ENCODE data around the gene SMTN. TPM values are rescaled to one million over a fixed set of nuclear protein-coding genes. Genes with fewer than 3 reads are reported as not detected.
"Not testable (repeated sequence)": the region's sequence is repeated elsewhere in the genome, so short reads cannot be mapped to it uniquely, and the experiment has no call there.

The SMTN gene
- total RNA-seq, 2 experiments from 2014 or later: 39.9 to 45.8 TPM

DNA sequence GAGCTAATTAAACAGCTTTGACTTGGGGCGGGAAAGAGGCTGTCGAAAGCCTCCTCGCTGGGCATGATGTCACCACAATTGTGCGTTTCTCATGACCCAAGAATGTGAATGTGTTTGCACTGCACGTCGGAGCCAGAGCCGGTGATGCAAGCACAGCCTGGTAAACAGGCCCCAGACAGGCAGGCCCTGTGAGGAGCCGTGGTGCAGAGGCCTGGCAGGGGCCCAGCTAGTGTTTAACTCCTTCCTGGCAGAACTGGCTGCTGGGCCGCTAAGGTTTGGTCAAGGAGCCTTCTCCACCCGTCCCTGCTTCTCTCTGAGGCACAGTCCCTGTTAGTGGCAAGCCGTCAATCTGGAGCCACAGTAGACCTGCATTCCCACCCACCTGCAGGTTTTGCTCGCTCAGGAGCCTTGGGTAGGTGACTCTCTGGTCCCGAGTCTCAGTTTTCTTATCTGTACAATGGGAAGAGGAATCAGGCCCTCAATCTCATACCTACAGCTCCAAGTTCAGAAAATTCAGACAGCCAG lies 25.4 kb upstream of the SMTN start:
- H3K27me3 Mint-ChIP-seq: peaks cover 2% of the 10 kb centered on the region

DNA sequence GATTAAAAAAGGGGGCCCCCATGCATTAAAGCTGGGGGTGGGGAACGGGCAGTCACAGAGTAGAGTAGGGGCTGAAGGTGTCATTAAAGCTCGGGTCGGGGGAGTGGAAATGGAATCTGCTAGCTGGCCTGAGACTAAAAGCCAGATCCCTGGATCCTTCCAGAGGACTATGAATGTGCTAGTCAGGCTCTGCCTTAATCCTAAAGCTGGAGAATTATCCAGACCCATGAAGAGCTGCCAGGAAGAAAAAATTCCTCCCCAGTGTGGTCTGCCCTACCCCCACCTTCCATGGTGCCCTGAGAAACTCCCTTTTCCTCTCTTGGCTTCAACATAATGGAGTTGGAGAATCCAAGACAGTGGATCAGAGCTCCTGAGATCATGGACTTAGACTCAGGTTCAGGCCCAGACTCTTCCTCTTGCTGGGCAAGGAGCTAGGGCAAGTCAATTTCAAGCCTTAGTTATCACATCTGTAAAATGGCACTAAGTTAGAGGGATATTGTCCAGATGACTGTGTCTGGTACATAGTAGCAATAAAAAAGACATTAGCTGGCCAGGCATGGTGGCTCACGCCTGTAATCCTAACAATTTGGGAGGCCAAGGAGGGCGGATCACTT lies 24.0 kb upstream of the SMTN start:
- Mint-ChIP-seq H3K36me3 (no peaks in the 10 kb centered on the region), H3K27me3 (peaks cover 2% of the 10 kb centered on the region), H3K27ac (no peak overlapping the region), H3K9me3 (no peaks in the 10 kb centered on the region), H3K4me1 (no peaks in the 10 kb centered on the region), H3K4me3 (no peak overlapping the region)
- ATAC-seq (ENCODE audit: low read depth) (no peak), DNase-seq (no peak)
- POLR2A ChIA-PET: no interaction called here

More for the DNA sequence above, 25.4 kb upstream of the SMTN start:
- POLR2A ChIA-PET: no interaction called here
- no peaks in the 10 kb centered on the region for H3K36me3 Mint-ChIP-seq
- no peak overlapping the region for H3K4me3 Mint-ChIP-seq
- no peak for DNase-seq
- no peak for ATAC-seq (ENCODE audit: low read depth)
- no peaks in the 10 kb centered on the region for H3K4me1 Mint-ChIP-seq
- no peak overlapping the region for H3K27ac Mint-ChIP-seq
- no peaks in the 10 kb centered on the region for H3K9me3 Mint-ChIP-seq

DNA sequence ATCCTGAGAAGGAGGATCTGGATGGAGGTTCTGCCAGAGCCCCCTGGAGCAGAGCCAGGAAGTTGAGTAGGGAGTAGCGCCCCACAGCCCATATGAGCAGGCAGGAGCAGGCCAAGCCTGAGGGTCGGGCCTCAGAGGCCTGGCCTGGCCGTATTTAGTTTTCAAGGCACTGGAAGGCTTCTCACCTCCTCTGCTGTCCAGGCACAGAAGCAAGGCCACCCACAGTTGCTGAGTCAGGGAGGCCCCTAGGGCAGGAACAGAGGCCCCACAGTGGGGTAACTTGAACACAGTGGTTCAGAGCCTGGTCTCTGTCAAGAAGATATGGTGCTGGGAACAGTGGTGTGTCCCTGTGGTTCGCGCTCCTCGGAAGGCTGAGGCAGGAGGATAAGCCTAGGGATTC lies 21.5 kb upstream of the SMTN start:
- ATAC-seq (ENCODE audit: low read depth); H3K4me1 Mint-ChIP-seq; H3K9me3 Mint-ChIP-seq; DNase-seq; POLR2A ChIA-PET; H3K27ac Mint-ChIP-seq; H3K36me3 Mint-ChIP-seq; H3K4me3 Mint-ChIP-seq; H3K27me3 Mint-ChIP-seq: not testable (repeated sequence)

DNA sequence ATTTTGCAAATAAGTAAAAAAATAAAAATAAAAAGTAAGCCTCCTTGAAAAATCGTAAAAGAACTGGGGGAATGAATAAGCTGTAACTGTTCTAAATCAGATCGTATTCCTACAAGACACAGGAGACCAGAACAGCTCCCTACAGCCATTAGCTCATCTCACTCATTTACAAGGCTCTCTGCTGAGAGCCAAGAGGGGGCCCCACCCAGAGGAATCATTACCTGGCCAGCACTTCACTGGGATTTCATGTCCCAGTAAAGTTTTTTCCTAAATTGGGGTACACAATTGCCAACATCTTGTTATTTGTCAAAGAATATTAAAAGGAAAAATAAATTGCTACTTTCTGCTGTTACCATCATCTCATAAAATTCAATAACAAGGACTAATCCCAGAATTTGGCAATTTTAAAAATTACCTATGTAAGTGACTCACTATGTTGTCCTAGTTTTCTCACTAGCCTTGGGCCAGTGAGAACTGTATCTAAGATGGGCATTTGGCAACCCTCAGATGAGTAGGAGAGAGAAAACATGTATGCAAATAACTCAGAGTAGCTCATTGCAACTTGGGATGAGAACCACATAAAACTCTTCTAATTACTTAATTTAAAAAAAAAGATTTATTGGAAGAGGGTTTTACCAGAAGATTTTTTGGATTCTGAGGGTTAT lies 18.4 kb upstream of the SMTN start:
- Mint-ChIP-seq H3K9me3 (no peaks in the 10 kb centered on the region), H3K27me3 (no peaks in the 10 kb centered on the region), H3K27ac (no peak overlapping the region), H3K36me3 (no peaks in the 10 kb centered on the region), H3K4me3 (no peak overlapping the region), H3K4me1 (no peaks in the 10 kb centered on the region)
- DNase-seq (no peak), ATAC-seq (ENCODE audit: low read depth) (no peak)
- POLR2A ChIA-PET: no interaction called here

DNA sequence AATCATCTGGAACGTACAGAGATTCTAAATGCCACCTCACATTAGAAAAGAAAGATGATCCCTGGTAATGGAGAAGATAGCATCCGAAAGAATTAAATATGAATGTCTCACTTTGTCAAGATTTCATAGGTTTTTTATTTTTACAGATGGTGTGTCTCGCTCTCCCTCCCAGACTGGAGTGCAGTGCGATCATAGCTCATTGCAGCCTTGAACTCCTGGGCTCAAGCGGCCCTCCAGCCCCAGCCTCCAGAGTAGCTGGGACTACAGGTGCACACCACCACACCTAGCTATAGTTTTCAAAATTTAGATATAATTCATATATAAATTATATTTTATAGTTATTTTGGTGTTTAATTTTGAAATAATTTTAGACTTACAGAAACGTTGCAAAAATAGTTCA lies 16.7 kb upstream of the SMTN start:
- H3K4me1 Mint-ChIP-seq: no peaks in the 10 kb centered on the region
- DNase-seq: no peak
- peak overlapping the region; percentile 29 for H3K4me3 Mint-ChIP-seq
- H3K9me3 Mint-ChIP-seq: no peaks in the 10 kb centered on the region
- no peaks in the 10 kb centered on the region for H3K27me3 Mint-ChIP-seq
- no peaks in the 10 kb centered on the region for H3K36me3 Mint-ChIP-seq
- POLR2A ChIA-PET: no interaction called here
- no peak overlapping the region for H3K27ac Mint-ChIP-seq
- no peak for ATAC-seq (ENCODE audit: low read depth)

DNA sequence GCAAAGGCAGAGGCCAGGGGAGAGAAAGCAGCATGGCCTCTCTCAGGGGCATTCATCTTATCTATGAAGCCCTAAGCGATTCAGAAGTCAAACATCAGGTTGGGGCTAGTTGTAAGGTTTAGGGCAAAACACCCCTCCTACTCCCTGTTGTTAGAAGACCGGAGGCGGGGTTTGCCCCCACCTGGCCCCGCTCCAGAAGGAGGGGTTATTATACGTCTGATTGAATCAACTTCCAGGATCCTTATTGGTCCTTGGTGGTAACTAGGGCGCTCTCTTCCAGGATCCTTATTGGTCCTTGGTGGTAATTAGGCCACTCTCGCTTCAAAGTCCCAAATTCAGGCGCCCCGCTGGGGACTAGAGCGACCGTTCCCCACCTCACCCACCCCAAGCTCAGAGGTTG lies 12.1 kb upstream of the SMTN start:
- Mint-ChIP-seq H3K4me3 (no peak overlapping the region), H3K9me3 (no peaks in the 10 kb centered on the region), H3K4me1 (no peaks in the 10 kb centered on the region), H3K27me3 (no peaks in the 10 kb centered on the region), H3K36me3 (no peaks in the 10 kb centered on the region), H3K27ac (no peak overlapping the region)
- POLR2A ChIA-PET: no interaction called here
- no peak for DNase-seq
- no peak for ATAC-seq (ENCODE audit: low read depth)

DNA sequence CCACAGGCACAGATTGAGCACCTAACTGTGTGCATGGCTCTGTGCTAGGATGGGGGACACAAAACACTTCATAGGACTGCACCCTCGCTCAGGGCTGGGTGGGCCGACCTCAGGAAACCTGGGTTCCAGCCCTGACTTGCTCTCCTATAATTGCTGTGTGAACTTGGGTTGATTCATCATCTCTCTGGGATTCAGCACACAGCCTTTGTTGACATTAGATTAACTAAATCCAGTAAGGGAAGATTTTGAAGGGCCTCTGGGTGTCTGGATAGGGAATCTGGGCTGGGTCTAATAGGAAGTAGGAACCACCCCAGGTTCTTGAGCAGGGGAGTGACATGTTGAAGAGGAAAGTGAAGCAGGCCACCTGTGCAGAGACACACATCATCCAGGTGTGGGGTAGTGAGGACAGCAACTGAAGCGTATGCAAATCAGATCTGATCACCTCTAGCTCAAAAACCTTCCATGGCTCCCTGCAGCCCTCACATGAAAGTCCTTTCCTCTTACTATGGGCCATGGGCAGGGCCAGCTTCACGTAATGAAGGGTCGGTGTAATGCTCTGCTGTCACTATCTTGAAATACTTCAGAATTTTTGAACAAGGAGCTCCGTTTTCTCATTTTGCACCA lies 11.3 kb upstream of the SMTN start:
- not testable (repeated sequence) for H3K9me3 Mint-ChIP-seq

DNA sequence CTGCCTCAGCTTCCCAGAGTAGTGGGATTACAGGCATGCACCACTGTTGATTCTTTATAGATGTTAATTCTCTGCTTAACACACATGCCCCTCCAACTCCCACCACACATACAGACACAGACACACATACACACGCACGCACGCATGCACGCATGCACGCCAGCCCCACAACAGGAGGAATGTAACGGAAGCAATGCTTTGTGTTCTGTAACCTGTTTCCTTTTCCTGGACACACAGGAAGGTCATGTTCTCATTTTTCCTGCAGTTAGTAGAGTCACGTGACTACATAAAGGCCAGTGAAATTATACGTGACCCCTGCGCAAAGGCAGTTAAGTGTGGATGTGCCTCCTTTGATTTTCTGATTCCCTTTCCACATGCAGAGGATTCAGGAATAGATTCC lies 8.0 kb upstream of the SMTN start:
- ATAC-seq (ENCODE audit: low read depth); DNase-seq; H3K27ac Mint-ChIP-seq; POLR2A ChIA-PET; H3K36me3 Mint-ChIP-seq; H3K4me1 Mint-ChIP-seq; H3K4me3 Mint-ChIP-seq; H3K27me3 Mint-ChIP-seq; H3K9me3 Mint-ChIP-seq: not testable (repeated sequence)

More for the DNA sequence above, 11.3 kb upstream of the SMTN start:
- POLR2A ChIA-PET; H3K27ac Mint-ChIP-seq; H3K36me3 Mint-ChIP-seq; ATAC-seq (ENCODE audit: low read depth); DNase-seq; H3K27me3 Mint-ChIP-seq; H3K4me3 Mint-ChIP-seq; H3K4me1 Mint-ChIP-seq: not testable (repeated sequence)

DNA sequence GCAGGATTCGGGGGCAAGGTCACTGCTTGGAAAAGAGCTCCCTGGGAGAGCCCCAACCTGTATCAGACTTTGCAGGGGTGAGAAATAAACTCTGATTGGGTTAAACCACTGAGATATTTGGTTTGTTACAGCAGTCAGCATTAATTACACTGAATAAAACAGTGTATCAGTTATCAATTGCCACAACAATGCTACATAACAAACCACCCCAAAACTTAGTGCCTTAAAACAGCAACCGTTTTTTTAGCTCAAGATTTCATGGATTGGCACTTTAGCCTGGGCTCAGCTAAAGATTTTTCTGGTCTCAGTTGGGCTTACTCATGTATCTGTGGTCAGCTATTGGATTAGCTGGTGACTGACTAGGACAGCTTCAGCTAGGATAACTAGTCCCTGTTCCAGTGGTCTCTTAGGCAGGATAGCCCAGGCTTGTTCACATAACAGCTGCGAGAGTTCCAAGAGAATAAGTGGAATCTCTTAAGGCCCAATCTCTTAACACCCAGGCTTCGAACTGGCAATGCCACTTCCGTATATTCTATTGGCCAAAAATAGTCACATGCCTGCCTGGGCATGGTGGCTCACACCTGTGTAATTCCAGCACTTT lies 7.5 kb upstream of the SMTN start:
- H3K27me3 Mint-ChIP-seq; H3K4me3 Mint-ChIP-seq; H3K27ac Mint-ChIP-seq; H3K4me1 Mint-ChIP-seq; H3K36me3 Mint-ChIP-seq; ATAC-seq (ENCODE audit: low read depth); DNase-seq; H3K9me3 Mint-ChIP-seq; POLR2A ChIA-PET: not testable (repeated sequence)

DNA sequence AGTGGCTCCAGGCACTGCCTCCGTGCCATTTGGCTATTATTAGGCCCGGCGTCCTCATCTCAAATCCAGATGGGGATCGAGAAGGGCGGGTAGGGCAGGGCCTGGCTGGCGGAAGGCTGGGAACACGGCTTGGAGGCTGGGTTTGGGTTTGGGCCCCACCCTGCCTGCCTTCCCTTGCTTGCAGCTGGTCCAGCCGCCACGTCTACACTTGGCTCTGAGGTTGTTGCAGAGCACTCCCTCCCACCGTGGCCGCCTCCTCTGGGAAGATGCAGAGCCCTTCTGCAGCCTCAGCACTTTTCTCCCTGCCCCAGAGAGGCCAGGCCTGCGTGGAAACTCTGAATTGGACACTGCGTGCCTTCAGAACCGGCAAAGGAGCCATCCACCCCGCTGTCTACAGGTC lies 5.2 kb upstream of the SMTN start:
- Mint-ChIP-seq H3K4me1 (peaks cover 5% of the 10 kb centered on the region), H3K4me3 (no peak overlapping the region), H3K9me3 (no peaks in the 10 kb centered on the region), H3K27me3 (no peaks in the 10 kb centered on the region), H3K36me3 (no peaks in the 10 kb centered on the region), H3K27ac (no peak overlapping the region)
- ATAC-seq (ENCODE audit: low read depth) (no peak), DNase-seq (no peak)
- POLR2A ChIA-PET: no interaction called here

DNA sequence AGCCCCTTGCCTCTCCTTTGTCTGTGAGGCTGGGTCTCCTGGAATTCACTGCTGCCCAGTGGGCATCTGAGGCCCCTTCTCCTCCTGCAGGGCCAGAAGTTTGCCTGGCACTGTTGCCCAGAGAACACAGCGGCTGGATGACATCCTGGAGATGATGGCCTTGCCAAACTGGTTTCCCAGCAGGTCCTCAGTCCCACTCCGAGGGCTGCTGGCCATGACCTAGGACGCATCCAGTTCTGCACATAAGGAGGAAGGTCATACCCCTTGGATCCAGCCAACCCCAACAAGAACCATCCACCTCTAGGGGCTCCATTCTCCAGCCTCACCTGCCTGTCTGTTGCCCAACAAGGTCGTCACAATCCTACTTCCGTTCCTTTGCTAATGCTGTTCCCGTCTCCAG lies 3.4 kb upstream of the SMTN start:
- ATAC-seq (ENCODE audit: low read depth) (no peak), DNase-seq (no peak)
- POLR2A ChIA-PET: no interaction called here
- no peaks in the 10 kb centered on the region for H3K27me3 Mint-ChIP-seq
- no peak overlapping the region for H3K4me3 Mint-ChIP-seq
- H3K27ac Mint-ChIP-seq: no peak overlapping the region
- no peaks in the 10 kb centered on the region for H3K9me3 Mint-ChIP-seq
- no peaks in the 10 kb centered on the region for H3K36me3 Mint-ChIP-seq
- H3K4me1 Mint-ChIP-seq: peaks cover 18% of the 10 kb centered on the region

DNA sequence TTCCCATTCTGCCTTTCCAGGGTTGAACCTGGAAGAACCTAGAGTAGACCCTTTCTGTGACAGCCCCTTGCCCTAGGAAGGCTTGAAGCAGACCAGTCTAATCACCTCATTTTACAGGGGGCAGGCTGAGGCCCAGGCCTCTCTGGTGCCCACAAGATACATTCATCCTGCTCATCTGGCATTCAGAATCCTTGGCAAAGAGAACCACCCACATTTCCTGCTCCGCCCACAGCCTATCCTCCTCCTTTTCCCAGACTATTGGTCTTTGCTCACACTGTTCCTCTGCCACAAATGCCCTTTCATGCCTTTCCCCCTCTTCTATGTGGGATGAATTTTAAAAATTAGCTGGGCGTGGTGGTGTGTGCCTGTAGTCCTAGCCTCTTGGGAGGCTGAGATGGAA lies 2.7 kb upstream of the SMTN start:
- not testable (repeated sequence) for ATAC-seq (ENCODE audit: low read depth); H3K27ac Mint-ChIP-seq; H3K4me3 Mint-ChIP-seq; DNase-seq; H3K36me3 Mint-ChIP-seq; H3K27me3 Mint-ChIP-seq; H3K9me3 Mint-ChIP-seq
- POLR2A ChIA-PET: interaction anchor here (8.3 kb wide), 1 partner anchor 110 kb away, joined by 62 read pairs; the partner anchor contains the start of genes MORC2 and TUG1
- H3K4me1 Mint-ChIP-seq: peaks cover 20% of the 10 kb centered on the region

DNA sequence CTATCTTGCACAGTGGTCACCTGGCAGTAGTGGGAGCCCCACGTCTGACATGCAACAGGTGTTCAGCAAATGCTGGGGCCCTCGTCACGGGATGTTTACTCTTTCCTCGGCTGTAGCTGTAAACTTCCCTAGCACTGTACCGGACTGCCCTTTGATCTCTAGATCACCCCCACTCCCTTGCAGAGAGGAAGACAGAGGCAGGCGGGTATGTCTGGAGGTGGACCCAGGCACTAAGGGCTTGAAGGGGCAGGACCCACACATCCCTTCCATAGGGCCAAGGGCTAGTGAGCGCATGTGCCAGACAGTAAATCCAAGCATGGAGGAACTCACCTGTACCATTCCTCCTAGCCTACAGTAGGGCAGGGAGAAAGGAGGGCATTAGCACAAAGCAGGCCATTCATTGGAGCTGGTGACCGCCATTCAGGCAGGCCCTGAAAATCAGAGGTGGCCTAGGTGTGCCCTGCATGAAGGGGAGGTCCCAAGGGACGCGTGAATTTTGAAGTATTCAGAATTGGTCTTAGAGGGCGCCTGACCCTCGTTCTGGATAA lies 1.9 kb upstream of the SMTN start:
- ATAC-seq (ENCODE audit: low read depth): no peak
- Mint-ChIP-seq H3K4me1 (peaks cover 26% of the 10 kb centered on the region), H3K36me3 (no peaks in the 10 kb centered on the region), H3K27me3 (no peaks in the 10 kb centered on the region), H3K4me3 (no peak overlapping the region), H3K9me3 (no peaks in the 10 kb centered on the region), H3K27ac (no peak overlapping the region)
- POLR2A ChIA-PET: interaction anchor here (8.3 kb wide), 1 partner anchor 111 kb away, joined by 62 read pairs; the partner anchor contains the start of genes MORC2 and TUG1
- no peak for DNase-seq

Measured in activated naive CD8-positive, alpha-beta T cell treated with anti-CD3 and anti-CD28 coated beads, Interleukin-2, amount 10 ng/mL, durations not matched to agents 7 days and 5 days (primary cell).